ENCODE data around the gene BEND6. TPM values are rescaled to one million over a fixed set of nuclear protein-coding genes. Genes with fewer than 3 reads are reported as not detected.

BEND6 gene
- total RNA-seq, 1 experiment from 2014 or later: 0.58 TPM

- peaks cover 10% of the 10 kb centered on the region for H3F3A ChIP-seq (ENCODE audit: low read length, unreplicated experiment)
- H3K9ac ChIP-seq (ENCODE audit: low read length): no peak overlapping the region
- ATAC-seq (no peak), DNase-seq (no peak)
- POLR2A ChIA-PET (ENCODE audit: unreplicated experiment): no interaction called here
- H3K4me3 ChIP-seq (ENCODE audit: low read length): no peak overlapping the region
- no peak overlapping the region for H2AFZ ChIP-seq (ENCODE audit: low read length)
- no peaks in the 10 kb centered on the region for H4K20me1 ChIP-seq (ENCODE audit: low read length)
- no peaks in the 10 kb centered on the region for H3K36me3 ChIP-seq (ENCODE audit: low read depth, low read length)
- no peak overlapping the region for H3K4me2 ChIP-seq (ENCODE audit: low read length)
- peaks cover 32% of the 10 kb centered on the region for H3K4me1 ChIP-seq (ENCODE audit: insufficient read depth, low read length)
- no TSS peak for BruUV-seq (replicated peaks)
- no peaks in the 10 kb centered on the region for H3K79me2 ChIP-seq (ENCODE audit: low read length)
- no peak overlapping the region for H3K27ac ChIP-seq (ENCODE audit: low read length)
- intact Hi-C loops (cut with micrococcal nuclease): no loop called here
- no peak for TF ChIP-seq CTCF (conservative IDR thresholded peaks at IDR 0.05; ENCODE audit: low read depth, low read length)
- TF ChIP-seq EZH2 (IDR thresholded peaks at IDR 0.05; ENCODE audit: low read length, unreplicated experiment): no peak
- TF ChIP-seq EZH2phosphoT487 (IDR thresholded peaks at IDR 0.05; ENCODE audit: borderline replicate concordance, low read length): no peak
- H3K9me3 ChIP-seq (ENCODE audit: low read length): no peaks in the 10 kb centered on the region
- no peaks in the 10 kb centered on the region for H3K9me2 ChIP-seq (replicated peaks; ENCODE audit: low read length)
- CTCF ChIA-PET: no interaction called here
- no peaks in the 10 kb centered on the region for H3K27me3 ChIP-seq (ENCODE audit: low read length)
Observed at GRCh38 chr6:56962441-56962840, 7.5 kb downstream of the BEND6 start.

GRCh38 chr6:56963043-56963442 lies 8.1 kb downstream of the BEND6 start:
- no peaks in the 10 kb centered on the region for H4K20me1 ChIP-seq (ENCODE audit: low read length)
- no peak for TF ChIP-seq EZH2phosphoT487 (IDR thresholded peaks at IDR 0.05; ENCODE audit: borderline replicate concordance, low read length)
- TF ChIP-seq EZH2 (IDR thresholded peaks at IDR 0.05; ENCODE audit: low read length, unreplicated experiment): no peak
- TF ChIP-seq CTCF (conservative IDR thresholded peaks at IDR 0.05; ENCODE audit: low read depth, low read length): no peak
- H3K4me1 ChIP-seq (ENCODE audit: insufficient read depth, low read length): peaks cover 31% of the 10 kb centered on the region
- no peaks in the 10 kb centered on the region for H3K9me2 ChIP-seq (replicated peaks; ENCODE audit: low read length)
- no peak overlapping the region for H2AFZ ChIP-seq (ENCODE audit: low read length)
- H3K79me2 ChIP-seq (ENCODE audit: low read length): no peaks in the 10 kb centered on the region
- peaks cover 10% of the 10 kb centered on the region for H3F3A ChIP-seq (ENCODE audit: low read length, unreplicated experiment)
- no peak overlapping the region for H3K9ac ChIP-seq (ENCODE audit: low read length)
- no TSS peak for BruUV-seq (replicated peaks)
- no peaks in the 10 kb centered on the region for H3K9me3 ChIP-seq (ENCODE audit: low read length)
- ChIA-PET POLR2A (ENCODE audit: unreplicated experiment) (no interaction called here), CTCF (no interaction called here)
- no peak overlapping the region for H3K4me3 ChIP-seq (ENCODE audit: low read length)
- no peak overlapping the region for H3K4me2 ChIP-seq (ENCODE audit: low read length)
- intact Hi-C loops (cut with micrococcal nuclease): no loop called here
- H3K27me3 ChIP-seq (ENCODE audit: low read length): no peaks in the 10 kb centered on the region
- DNase-seq (no peak), ATAC-seq (no peak)
- H3K27ac ChIP-seq (ENCODE audit: low read length): no peak overlapping the region
- no peaks in the 10 kb centered on the region for H3K36me3 ChIP-seq (ENCODE audit: low read depth, low read length)

- Histone ChIP-seq H3K9ac (ENCODE audit: low read length) (no peak overlapping the region), H4K20me1 (ENCODE audit: low read length) (no peaks in the 10 kb centered on the region), H3K9me3 (ENCODE audit: low read length) (no peaks in the 10 kb centered on the region), H3K4me3 (ENCODE audit: low read length) (no peak overlapping the region), H3K4me2 (ENCODE audit: low read length) (no peak overlapping the region), H3K36me3 (ENCODE audit: low read depth, low read length) (no peaks in the 10 kb centered on the region), H3K27ac (ENCODE audit: low read length) (no peak overlapping the region), H3K79me2 (ENCODE audit: low read length) (no peaks in the 10 kb centered on the region), H3K27me3 (ENCODE audit: low read length) (no peaks in the 10 kb centered on the region), H3K4me1 (ENCODE audit: insufficient read depth, low read length) (peaks cover 23% of the 10 kb centered on the region), H2AFZ (ENCODE audit: low read length) (no peak overlapping the region), H3F3A (ENCODE audit: low read length, unreplicated experiment) (peaks cover 10% of the 10 kb centered on the region), H3K9me2 (replicated peaks; ENCODE audit: low read length) (no peaks in the 10 kb centered on the region)
- DNase-seq: no peak
- TF ChIP-seq EZH2phosphoT487 (IDR thresholded peaks at IDR 0.05; ENCODE audit: borderline replicate concordance, low read length): no peak
- no peak for TF ChIP-seq CTCF (conservative IDR thresholded peaks at IDR 0.05; ENCODE audit: low read depth, low read length)
- TF ChIP-seq EZH2 (IDR thresholded peaks at IDR 0.05; ENCODE audit: low read length, unreplicated experiment): no peak
- POLR2A ChIA-PET (ENCODE audit: unreplicated experiment): no interaction called here
- intact Hi-C loops (cut with micrococcal nuclease): no loop called here
- no peak for ATAC-seq
- BruUV-seq (replicated peaks): no TSS peak
- CTCF ChIA-PET: no interaction called here
Observed at GRCh38 chr6:56963793-56964192, 8.9 kb downstream of the BEND6 start.
